GM19455 (cell line): ENCODE data around the gene C10orf71.

Source experiments
- ATAC-seq: cut with Tn5 transposase; IDR thresholded peaks from one replicate; pipeline ENCODE4 v1.9.1; 2021; ENCODE audit not compliant: unreplicated experiment

C10orf71 gene

GRCh38 chr10:49272251-49273081 lies 26.5 kb upstream of the C10orf71 start:
- no peak for ATAC-seq

GRCh38 chr10:49273082-49273465 lies 25.9 kb upstream of the C10orf71 start:
- no peak for ATAC-seq

GRCh38 chr10:49273626-49274025 lies 25.3 kb upstream of the C10orf71 start:
- no peak for ATAC-seq

DNA sequence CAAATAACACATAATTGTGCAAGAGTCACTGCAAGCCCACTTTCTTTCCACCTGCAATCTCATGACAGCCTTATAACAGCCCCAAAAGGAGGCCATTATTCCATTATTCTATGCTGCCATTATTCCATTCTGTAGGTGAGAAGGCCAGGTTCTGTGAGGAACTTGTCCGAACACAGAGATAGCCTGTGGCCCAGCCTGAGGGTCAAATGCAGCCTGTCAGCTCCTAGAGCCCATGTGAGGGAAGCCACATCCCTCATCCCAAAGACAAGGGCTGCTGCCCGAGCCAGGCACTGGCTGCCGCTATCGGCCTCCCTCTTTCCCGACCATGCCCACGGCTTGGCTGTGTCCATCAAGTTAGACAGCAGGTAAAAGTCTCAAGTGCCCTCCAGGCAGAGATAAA lies 24.1 kb upstream of the C10orf71 start:
- ATAC-seq: no peak

- ATAC-seq: no peak
Measured at GRCh38 chr10:49275896-49276295, 23.1 kb upstream of the C10orf71 start.

DNA sequence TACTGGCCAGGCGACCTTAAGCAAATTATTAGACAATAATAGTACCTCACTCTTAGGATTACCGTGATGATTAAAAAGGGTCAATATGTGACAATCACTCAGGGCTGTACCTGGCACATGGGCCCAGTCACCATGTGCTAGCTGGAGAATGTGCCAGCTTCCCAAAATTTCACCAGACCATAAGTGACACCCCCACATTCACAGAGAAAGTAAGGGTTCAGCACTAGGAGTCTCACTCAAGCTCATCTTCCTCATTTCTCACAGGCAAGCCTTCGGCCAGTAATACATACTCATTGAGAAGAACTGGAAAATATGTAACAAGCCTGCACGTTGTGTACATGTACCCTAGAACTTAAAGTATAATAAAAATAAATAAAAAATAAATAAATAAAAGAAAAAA lies 22.4 kb upstream of the C10orf71 start:
- ATAC-seq: no peak

GRCh38 chr10:49277973-49278372 lies 21.0 kb upstream of the C10orf71 start:
- no peak for ATAC-seq

DNA sequence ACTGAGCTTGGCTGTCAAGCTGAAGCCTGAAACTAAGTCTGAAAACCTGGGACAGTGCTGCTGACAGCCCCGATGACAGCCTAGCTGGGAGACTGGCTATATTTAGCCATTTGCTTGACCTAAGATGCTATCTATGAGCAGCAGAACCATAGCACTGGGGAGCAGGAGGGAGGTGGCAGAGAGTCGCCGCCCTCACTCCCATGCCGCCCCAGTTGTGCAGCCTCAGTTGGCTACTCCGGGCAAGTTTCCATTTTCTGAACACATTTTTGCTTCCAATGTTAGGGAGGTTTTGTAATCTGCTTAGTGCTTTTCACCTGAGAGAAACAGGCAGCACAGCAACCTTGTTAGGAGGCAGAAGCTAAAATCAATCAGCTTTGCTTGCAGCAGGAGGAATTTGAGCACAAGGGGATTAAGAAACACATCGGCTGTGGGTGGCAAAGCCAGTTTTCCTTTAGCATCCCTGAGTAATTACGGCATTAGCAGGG lies 20.4 kb upstream of the C10orf71 start:
- no peak for ATAC-seq

- no peak for ATAC-seq
Measured at GRCh38 chr10:49279015-49279880, 19.7 kb upstream of the C10orf71 start.

GRCh38 chr10:49280001-49280408 lies 19.0 kb upstream of the C10orf71 start:
- ATAC-seq: no peak

DNA sequence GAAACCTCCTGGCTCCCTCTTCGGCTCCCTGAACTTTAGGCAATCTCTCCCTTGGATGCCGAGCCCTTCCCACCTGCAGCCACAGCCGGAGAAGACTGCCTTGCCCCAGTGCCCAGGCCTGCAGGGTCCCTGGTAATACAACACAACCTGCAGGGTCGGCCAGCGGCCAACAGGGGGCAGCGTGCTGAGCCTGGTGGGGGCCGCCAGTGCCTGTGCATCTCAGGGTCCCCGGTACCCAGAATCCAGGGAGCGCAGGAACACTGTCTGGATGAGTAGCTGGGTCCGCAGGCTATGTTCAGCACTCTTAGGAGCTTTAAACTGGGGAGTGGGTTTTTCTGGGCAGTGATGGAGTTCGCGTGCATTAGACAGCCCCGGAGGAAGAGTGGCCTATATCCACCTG lies 17.5 kb upstream of the C10orf71 start:
- ATAC-seq: no peak

- no peak for ATAC-seq
Measured at GRCh38 chr10:49282306-49282705, 16.7 kb upstream of the C10orf71 start.

DNA sequence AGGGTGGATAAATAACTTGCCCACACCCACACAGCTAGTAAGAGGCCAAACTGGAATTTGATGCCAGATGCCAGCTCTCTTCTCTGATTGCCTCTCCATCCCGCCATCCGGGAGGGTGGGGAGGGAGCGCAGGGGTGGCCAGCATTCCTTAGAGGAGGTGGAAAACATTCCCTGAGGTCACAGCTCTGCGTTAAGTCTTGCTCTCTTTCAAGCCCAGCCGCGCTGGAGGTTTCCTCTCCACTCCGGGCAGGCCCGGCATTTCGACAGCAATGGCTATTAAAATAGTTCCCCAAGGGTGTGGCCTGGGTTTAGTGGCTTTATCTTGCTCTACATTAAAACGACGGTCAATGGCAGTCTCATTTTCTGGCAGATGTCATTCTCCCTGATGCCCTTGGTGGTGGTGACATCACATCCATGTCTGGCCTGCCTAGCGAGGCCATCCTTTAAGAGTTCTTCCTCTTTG lies 16.1 kb upstream of the C10orf71 start:
- no peak for ATAC-seq

DNA sequence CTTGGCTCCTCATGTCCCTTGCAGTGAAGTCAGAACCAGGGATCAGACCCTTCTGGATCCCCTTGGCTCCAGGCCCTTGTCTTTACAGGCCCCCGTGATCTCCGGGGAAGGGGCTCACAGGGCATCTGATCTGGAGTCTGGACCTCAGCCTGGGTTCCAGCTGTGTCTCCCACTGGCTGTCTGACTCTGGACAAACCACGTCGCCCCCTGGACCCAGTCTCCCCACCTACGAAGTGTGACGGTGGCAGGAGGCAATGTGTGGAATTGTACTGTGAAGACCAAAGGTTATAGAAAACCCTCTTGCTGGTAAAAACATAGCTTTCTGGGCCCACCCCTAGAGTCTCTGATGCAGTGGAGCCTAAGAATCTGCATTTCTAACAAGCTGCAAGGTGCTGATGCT lies 15.5 kb upstream of the C10orf71 start:
- no peak for ATAC-seq

- no peak for ATAC-seq
Measured at GRCh38 chr10:49284356-49284755, 14.6 kb upstream of the C10orf71 start.

- ATAC-seq: no peak
Measured at GRCh38 chr10:49285232-49285631, 13.7 kb upstream of the C10orf71 start.

GRCh38 chr10:49286686-49287085 lies 12.3 kb upstream of the C10orf71 start:
- no peak for ATAC-seq

GRCh38 chr10:49287689-49288340 lies 11.2 kb upstream of the C10orf71 start:
- ATAC-seq: no peak

- no peak for ATAC-seq
Measured at GRCh38 chr10:49288341-49289065, 10.5 kb upstream of the C10orf71 start.

DNA sequence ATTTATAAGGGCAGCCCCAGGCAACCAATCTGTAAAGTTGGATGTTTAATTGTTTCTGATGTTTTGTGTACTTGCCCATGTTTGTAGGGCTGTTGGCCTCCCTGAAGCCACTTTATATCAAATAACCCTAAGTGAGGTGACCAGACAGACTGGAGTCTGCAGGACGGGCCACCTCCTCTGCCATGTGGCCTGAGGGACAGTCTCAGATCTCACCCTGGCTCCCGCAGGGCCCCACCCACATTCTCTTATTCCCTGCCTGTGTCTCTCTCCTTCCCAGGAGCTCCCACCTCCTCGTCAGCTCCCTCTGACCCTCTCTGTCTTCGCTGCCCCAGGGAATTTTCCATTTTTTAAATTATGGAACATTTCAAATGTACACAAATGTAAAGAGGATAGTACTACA lies 9.5 kb upstream of the C10orf71 start:
- no peak for ATAC-seq

DNA sequence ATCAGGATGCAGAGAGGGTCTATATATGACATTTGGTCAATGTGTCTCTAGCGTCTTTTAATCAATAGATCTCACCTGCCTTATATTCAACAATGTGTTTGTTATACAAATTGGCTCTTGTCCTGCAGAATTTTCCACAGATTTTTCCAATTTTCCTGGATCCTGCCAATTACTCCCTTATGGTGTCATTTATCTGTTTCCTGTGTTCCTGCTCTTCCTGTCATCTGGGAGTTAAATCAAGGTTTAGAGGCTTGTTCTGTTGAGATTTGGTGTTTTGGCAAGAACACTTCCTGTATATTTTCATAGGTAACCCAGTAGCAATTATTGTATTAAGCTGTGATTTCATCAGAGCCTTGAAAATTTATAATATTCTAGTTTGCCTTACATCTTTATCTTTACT lies 8.8 kb upstream of the C10orf71 start:
- ATAC-seq: no peak
